AG08396 (cell line): ENCODE data around the gene MEGF10.

ENCODE experiments used
- DNase-seq: peaks from one replicate; pipeline ENCODE4 v3.0.0; 2012; ENCODE audit warnings: low spot score, mixed read lengths

Gene MEGF10

GRCh38 chr5:127369796-127370195, 79.2 kb downstream of the MEGF10 start:
- DNase-seq = no peak

- no peak for DNase-seq
These were observed 80.0 kb downstream of the MEGF10 start for GRCh38 chr5:127370631-127371030.

- no peak for DNase-seq
These were observed 83.4 kb downstream of the MEGF10 start for GRCh38 chr5:127373858-127374491.

- no peak for DNase-seq
These were observed 84.5 kb downstream of the MEGF10 start for GRCh38 chr5:127375124-127375523.

- DNase-seq = no peak
These were observed 85.0 kb downstream of the MEGF10 start for GRCh38 chr5:127375544-127376091.

- no peak for DNase-seq
These were observed 87.1 kb downstream of the MEGF10 start for GRCh38 chr5:127377651-127378050.

GRCh38 chr5:127385936-127386335, 95.3 kb downstream of the MEGF10 start:
- DNase-seq = no peak

GRCh38 chr5:127386557-127386956, 96.0 kb downstream of the MEGF10 start:
- DNase-seq = peak; percentile 12

- no peak for DNase-seq
These were observed 99.0 kb downstream of the MEGF10 start for GRCh38 chr5:127389601-127390000.

GRCh38 chr5:127392762-127393161, 102.2 kb downstream of the MEGF10 start:
- no peak for DNase-seq

GRCh38 chr5:127396490-127397155, 106.0 kb downstream of the MEGF10 start:
- no peak for DNase-seq

GRCh38 chr5:127398508-127398907, 107.9 kb downstream of the MEGF10 start:
- DNase-seq = no peak

- DNase-seq = no peak
These were observed 108.5 kb downstream of the MEGF10 start for GRCh38 chr5:127399068-127399467.

- DNase-seq = no peak
These were observed 109.9 kb downstream of the MEGF10 start for GRCh38 chr5:127400539-127400938.

GRCh38 chr5:127400946-127401670, 110.5 kb downstream of the MEGF10 start:
- no peak for DNase-seq

GRCh38 chr5:127402361-127402760, 111.8 kb downstream of the MEGF10 start:
- DNase-seq = no peak

- DNase-seq = no peak
These were observed 113.6 kb downstream of the MEGF10 start for GRCh38 chr5:127404190-127404589.

GRCh38 chr5:127406326-127407121, 115.9 kb downstream of the MEGF10 start:
- no peak for DNase-seq

- no peak for DNase-seq
These were observed 118.8 kb downstream of the MEGF10 start for GRCh38 chr5:127409246-127409917.

- no peak for DNase-seq
These were observed 119.5 kb downstream of the MEGF10 start for GRCh38 chr5:127409921-127410675.

- DNase-seq = no peak
These were observed 120.4 kb downstream of the MEGF10 start for GRCh38 chr5:127410959-127411358.
